GM12873 (cell line): ENCODE results near the gene TRAF2.
A peak's percentile ranks its signal among the peaks of the same experiment; 100 is the strongest.

Experiments used
- CTCF ChIP-seq: IDR thresholded peaks from 2 replicates; pipeline ENCODE4 v1.5.1; 2012; ENCODE audit warnings: low read depth, mild to moderate bottlenecking, moderate library complexity, low read length, control low read depth; ENCODE audit not compliant: insufficient read depth; ENCODE audit errors: missing control alignments

TRAF2 gene

GRCh38 chr9:136945333-136946227, 59.3 kb downstream of the TRAF2 start:
- no peak for TF ChIP-seq CTCF

- TF ChIP-seq CTCF: no peak
These were observed 60.1 kb downstream of the TRAF2 start for GRCh38 chr9:136946228-136947027.

- TF ChIP-seq CTCF: no peak
These were observed 60.9 kb downstream of the TRAF2 start for GRCh38 chr9:136947028-136947891.

GRCh38 chr9:136947955-136948510, 61.7 kb downstream of the TRAF2 start:
- peak; percentile 68 for TF ChIP-seq CTCF

GRCh38 chr9:136949239-136949816, 63.0 kb downstream of the TRAF2 start:
- no peak for TF ChIP-seq CTCF

- TF ChIP-seq CTCF: peak; percentile 41
These were observed 63.7 kb downstream of the TRAF2 start for GRCh38 chr9:136949817-136950655.
